Upper lobe of left lung (tissue), 4 donors: ENCODE measurements around the gene RENBP.

Experiments
- CTCF ChIP-seq, 6 experiments: fragments of 450-650 bp in 4 of 6; fragments of 200-600 bp in 2 of 6; sonication (generic) in 2 of 6; IDR thresholded peaks; one replicate each; pipeline ENCODE4 v1.5.1; 2016 to 2019; ENCODE audit warnings: antibody characterized with exemption in 6 of 6
- EP300 ChIP-seq, 4 donors: sonication (generic); formaldehyde crosslinking; IDR thresholded peaks; one replicate each; pipeline ENCODE4 v1.5.1; 2017; ENCODE audit warnings: antibody characterized with exemption in 4 of 4, control low read depth in 2 of 4
- POLR2A ChIP-seq, 4 donors: fragments of 450-650 bp; IDR thresholded peaks; one replicate each; pipeline ENCODE4 v1.5.1; 2016 to 2017; ENCODE audit warnings: antibody characterized with exemption in 4 of 4, mild to moderate bottlenecking in 2 of 4
- POLR2AphosphoS5 ChIP-seq, 2 donors: sonication (generic); formaldehyde crosslinking; IDR thresholded peaks; one replicate each; pipeline ENCODE4 v1.5.1; 2017; ENCODE audit warnings: antibody characterized with exemption in 2 of 2

GRCh38 chrX:153963546-153963945 lies 19.1 kb upstream of the RENBP start:
- no peak for TF ChIP-seq CTCF (IDR thresholded peaks at IDR 0.05)
- TF ChIP-seq EP300 (IDR thresholded peaks at IDR 0.05), result no peak
- TF ChIP-seq POLR2A (IDR thresholded peaks at IDR 0.05), result no peak
- TF ChIP-seq POLR2AphosphoS5 (IDR thresholded peaks at IDR 0.05), result no peak
